OCI-LY3 (cell line): Measurements from ENCODE around the gene UMODL1.

Experiments used
- EZH2phosphoT487 ChIP-seq: fragments of 200-600 bp; shearing (Covaris generic); IDR thresholded peaks from 2 replicates; pipeline ENCODE4 v1.6.1; 2018; ENCODE audit warnings: antibody characterized with exemption, mixed run types, low read depth
- TF ChIP-seq, protein P1 (sequence below): fragments of 200-600, 300-600 bp; sonication (generic); IDR thresholded peaks from 2 replicates; pipeline ENCODE4 v1.5.1; 2014; ENCODE audit warnings: antibody characterized with exemption, low read length, low read depth

DNA sequence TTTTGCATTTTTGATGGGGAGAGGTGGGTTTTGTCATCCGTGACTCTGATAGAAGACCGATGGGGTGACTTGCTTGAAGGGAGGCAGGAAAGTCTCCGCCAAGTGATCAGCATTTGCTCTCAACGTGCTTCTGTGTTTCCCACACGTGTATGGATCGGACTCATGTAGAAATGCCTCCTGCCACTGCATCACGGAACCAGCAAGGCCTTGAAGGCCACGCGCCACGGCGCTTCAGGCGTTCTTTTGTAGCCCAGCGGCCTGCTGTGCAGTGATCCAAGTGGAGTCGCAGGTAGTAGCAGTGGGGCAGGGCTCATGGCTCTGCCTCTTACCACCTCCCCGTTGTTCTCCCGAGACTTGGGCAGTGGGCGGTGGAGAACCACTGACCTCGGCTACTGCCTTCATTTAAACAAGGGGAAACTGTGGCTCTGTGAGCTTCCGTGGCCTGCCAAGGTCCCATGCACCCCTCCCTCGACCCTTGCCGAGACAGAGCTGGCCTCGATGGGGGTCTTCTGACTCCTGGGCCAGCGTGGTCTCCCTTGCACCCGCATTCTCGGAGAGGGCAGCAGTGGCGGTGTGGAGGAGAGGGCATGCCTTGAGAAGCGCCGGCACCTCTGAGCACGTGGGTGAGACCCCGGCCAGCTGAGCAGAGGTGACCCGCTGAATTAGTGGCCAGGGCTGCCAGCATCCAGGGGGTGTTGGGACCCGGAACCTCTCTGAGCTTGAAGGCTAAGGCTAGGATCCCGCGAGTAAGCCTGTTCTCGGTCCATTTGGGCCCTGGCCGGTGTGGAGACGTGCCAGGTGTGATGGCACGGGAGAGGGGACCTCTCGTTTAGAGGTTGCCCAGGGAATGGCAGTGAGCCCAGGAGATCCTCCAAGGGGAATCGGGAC, 101.7 kb downstream of the UMODL1 start:
- TF ChIP-seq, protein P1, sequence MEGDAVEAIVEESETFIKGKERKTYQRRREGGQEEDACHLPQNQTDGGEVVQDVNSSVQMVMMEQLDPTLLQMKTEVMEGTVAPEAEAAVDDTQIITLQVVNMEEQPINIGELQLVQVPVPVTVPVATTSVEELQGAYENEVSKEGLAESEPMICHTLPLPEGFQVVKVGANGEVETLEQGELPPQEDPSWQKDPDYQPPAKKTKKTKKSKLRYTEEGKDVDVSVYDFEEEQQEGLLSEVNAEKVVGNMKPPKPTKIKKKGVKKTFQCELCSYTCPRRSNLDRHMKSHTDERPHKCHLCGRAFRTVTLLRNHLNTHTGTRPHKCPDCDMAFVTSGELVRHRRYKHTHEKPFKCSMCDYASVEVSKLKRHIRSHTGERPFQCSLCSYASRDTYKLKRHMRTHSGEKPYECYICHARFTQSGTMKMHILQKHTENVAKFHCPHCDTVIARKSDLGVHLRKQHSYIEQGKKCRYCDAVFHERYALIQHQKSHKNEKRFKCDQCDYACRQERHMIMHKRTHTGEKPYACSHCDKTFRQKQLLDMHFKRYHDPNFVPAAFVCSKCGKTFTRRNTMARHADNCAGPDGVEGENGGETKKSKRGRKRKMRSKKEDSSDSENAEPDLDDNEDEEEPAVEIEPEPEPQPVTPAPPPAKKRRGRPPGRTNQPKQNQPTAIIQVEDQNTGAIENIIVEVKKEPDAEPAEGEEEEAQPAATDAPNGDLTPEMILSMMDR, result no peak
- TF ChIP-seq EZH2phosphoT487, result no peak
